GM12874 (cell line): Measurements from ENCODE around the gene STK36.
A peak's percentile ranks its signal among the peaks of the same experiment; 100 is the strongest.

ENCODE experiments used
- TF ChIP-seq, protein P1 (sequence below): IDR thresholded peaks from 2 replicates; pipeline ENCODE4 v1.5.1; 2011; ENCODE audit warnings: low read depth, mild to moderate bottlenecking, control low read depth, low read length, moderate library complexity; ENCODE audit not compliant: insufficient read depth

Gene STK36

DNA sequence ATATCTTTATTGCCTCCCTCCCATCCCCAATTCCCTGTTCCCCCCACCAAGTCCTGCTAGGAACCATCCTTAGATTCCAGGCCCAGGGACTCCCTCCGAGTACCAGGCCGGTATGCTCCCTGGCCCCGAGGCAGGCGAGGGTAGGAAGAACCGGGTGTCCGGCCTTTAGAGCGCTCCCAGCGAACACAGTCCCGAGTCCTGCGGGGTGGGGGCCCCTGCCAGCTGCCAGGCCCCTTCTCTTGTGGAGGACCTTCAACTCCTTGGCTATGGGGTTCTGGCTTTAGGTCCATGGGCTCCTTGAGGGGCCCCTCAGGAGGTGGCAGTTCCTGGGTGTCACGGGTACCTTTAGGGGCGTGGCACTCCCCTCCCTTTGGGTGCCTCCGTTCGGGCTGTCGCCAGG, 8.0 kb upstream of the STK36 start:
- TF ChIP-seq, protein P1, sequence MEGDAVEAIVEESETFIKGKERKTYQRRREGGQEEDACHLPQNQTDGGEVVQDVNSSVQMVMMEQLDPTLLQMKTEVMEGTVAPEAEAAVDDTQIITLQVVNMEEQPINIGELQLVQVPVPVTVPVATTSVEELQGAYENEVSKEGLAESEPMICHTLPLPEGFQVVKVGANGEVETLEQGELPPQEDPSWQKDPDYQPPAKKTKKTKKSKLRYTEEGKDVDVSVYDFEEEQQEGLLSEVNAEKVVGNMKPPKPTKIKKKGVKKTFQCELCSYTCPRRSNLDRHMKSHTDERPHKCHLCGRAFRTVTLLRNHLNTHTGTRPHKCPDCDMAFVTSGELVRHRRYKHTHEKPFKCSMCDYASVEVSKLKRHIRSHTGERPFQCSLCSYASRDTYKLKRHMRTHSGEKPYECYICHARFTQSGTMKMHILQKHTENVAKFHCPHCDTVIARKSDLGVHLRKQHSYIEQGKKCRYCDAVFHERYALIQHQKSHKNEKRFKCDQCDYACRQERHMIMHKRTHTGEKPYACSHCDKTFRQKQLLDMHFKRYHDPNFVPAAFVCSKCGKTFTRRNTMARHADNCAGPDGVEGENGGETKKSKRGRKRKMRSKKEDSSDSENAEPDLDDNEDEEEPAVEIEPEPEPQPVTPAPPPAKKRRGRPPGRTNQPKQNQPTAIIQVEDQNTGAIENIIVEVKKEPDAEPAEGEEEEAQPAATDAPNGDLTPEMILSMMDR, result no peak

DNA sequence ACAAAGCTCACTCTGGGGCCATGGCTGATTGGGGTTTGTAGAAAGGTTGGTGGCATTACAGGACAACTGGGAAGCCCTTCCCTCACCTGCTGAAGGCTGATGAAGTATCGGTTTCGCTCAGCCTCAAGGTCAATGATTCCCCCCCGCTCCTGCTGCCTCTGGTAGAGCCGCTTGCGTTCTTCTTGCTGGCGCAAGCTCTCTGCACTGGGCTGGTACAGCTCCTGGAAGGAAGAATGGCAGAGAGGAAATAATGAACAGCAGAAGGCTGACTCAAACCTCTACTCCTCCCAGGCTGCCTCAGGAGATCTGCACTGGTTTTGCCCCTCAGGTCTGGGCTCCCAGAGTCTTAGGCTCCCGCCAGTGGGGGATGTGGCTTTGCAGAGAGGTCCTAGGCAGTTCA, 7.2 kb upstream of the STK36 start:
- TF ChIP-seq, protein P1, result no peak

DNA sequence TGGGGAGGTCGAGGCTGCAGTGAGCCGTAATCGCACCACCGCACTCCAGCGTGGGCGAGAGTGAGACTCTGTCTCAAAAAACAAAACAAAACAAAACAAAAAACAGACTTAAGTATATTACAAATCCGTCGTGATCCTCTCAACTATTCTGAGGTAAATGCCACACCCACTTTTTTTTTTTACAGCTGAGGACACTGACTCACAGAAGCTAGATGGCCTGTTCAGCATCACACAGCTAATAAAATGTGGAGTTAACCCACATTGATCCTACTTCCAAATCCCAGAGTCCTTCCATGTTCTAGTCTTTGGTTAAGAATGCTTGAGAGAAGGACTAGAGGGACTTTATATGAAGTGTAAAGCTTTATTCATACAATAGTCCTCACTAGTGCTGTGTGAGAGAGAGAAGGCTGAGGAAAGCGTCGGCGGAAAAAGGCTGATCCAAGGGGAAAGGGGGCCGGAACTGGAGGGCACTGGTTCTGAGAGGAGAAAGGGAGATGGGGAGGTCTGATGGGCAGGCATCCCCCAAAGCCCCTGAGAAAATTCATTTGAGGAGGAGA, 711 bp upstream of the STK36 start:
- TF ChIP-seq, protein P1, result no peak

DNA sequence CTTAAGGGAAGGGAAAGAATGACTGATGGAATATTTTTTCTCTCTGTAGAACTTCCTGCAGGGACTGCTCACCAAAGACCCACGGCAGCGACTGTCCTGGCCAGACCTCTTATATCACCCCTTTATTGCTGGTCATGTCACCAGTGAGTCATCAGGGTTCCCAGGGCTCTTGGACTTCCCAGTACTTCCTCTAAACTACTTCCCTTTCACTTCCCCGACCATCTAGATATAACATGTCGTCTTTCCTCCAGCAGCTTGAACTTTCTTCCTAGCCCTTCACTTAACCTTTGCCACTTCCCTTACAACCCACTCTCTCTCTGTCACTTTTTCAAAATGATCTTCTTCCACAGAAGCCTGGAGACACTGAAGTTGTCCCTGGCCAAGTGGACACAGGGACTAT, 7.2 kb downstream of the STK36 start:
- TF ChIP-seq, protein P1, result no peak

DNA sequence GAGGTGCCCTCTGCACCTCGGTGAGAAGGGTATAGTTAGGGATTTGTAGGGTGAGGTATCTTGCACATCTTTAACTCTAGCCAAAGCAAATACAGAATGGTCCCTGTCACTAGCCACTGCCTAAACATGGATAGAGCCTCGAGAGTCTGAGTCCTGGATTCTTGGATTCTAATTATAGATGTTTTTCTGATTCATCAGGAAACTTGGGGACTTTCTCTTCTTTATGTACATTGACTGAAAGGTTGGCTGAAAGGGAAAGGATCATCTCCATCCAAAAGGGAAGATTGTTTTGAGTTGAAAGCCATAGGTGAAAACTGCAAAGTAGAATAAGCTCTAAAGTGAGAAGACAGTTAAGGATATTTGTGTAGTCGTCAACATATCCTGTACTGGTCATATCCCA, 8.2 kb downstream of the STK36 start:
- TF ChIP-seq, protein P1, result no peak

DNA sequence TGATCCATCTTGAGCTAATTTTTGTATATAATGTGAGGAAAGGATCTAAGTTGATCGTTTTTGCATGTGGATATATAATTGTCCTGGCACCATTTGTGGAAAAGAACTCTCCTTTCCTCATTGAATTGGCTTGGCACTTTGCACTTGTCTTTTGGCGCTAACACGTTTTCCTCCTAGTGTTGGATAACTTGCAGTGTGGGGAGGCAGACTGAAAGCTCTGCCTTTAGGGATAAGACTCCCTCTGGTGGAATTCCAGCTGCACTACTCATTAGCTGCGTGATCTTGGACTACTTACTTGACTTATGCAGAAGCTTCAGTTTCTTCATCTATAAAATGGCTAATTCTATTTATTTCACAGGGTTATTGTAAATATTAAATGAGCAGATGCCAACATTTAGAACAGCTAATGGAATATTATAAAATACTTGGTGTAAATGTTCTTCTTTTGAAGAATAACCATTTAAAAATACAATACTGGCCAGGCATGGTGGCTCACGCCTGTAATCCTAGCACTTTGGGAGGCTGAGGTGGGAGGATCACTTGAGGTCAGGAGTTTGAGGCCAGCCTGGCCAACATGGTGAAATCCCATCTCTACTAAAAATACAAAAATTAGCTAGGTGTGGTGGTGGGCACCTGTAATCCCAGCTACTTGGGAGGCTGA, 15.6 kb downstream of the STK36 start:
- TF ChIP-seq, protein P1, result peak; percentile 52

DNA sequence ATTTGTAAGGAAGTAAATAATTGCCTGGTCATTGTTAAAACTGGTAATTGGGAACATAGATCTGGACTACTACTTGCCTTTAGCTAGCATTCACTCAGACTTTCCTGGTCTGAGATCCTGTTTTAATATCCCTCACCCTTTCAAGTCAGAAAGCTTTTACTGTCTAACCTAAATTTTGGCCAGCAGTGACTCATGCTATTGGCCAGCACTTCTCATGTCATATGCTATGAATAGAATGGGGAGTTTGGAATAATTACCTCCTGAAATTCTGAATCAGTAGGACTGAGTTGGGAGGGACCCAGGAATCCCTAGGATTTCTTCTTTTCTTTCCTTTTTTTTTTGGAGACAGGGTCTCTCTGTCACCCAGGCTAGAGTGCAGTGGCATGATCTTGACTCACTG, 19.3 kb downstream of the STK36 start:
- TF ChIP-seq, protein P1, result no peak
